Mucosa of stomach (tissue), 1 donor: ENCODE results near the gene AFTPH.

Experiments
- H3K27me3 ChIP-seq: one replicate; pipeline ENCODE4 v1.7.0; 2013; ENCODE audit warnings: mild to moderate bottlenecking, low read length; ENCODE audit not compliant: control insufficient read depth, insufficient read depth
- H3K36me3 ChIP-seq: one replicate; pipeline ENCODE4 v1.7.0; 2013; ENCODE audit warnings: low read length; ENCODE audit not compliant: control insufficient read depth, insufficient read depth
- H3K4me1 ChIP-seq: one replicate; pipeline ENCODE4 v1.7.0; 2013; ENCODE audit warnings: mild to moderate bottlenecking, low read length; ENCODE audit not compliant: control insufficient read depth, insufficient read depth
- H3K4me3 ChIP-seq: one replicate; pipeline ENCODE4 v1.7.0; 2013; ENCODE audit warnings: low read length
- H3K9ac ChIP-seq: one replicate; pipeline ENCODE4 v1.7.0; 2013; ENCODE audit warnings: mild to moderate bottlenecking, low read length, moderate library complexity
- H3K9me3 ChIP-seq: one replicate; pipeline ENCODE4 v1.7.0; 2013; ENCODE audit warnings: mild to moderate bottlenecking, low read length, moderate library complexity; ENCODE audit not compliant: control insufficient read depth
- donor health status: Pancreatic carcinoma.

The AFTPH gene

DNA sequence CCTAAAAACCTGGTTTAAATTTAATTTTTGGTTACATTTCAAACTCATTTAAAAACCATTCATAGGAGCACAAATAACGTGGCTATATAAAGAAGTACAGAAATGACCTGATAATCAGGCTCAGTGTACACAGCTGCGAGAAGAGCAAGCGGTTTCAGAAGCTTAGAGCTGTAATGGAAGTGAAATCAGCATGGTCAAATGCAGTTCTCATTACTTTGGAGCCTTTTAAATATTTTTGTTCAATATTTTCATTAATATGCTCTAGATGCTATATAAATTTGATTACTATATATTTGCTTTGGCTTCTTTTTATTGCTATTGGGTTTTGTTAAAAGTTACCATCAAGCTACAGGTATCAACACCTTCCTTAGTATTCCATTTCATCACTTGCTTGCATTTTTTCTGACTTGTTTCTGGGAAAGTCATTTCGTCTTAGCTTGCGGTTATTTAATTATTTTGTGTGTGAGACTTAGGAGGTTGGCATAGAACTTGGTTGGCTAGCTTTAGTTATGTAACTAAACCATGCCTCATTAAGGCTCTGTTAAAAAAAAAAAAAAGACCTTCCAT lies 58.7 kb downstream of the AFTPH start:
- no peaks in the 10 kb centered on the region for H3K9me3 ChIP-seq
- peaks cover 13% of the 10 kb centered on the region for H3K4me1 ChIP-seq
- no peak overlapping the region for H3K9ac ChIP-seq
- H3K4me3 ChIP-seq = no peak overlapping the region
- H3K36me3 ChIP-seq = peaks cover 3% of the 10 kb centered on the region
- no peaks in the 10 kb centered on the region for H3K27me3 ChIP-seq

DNA sequence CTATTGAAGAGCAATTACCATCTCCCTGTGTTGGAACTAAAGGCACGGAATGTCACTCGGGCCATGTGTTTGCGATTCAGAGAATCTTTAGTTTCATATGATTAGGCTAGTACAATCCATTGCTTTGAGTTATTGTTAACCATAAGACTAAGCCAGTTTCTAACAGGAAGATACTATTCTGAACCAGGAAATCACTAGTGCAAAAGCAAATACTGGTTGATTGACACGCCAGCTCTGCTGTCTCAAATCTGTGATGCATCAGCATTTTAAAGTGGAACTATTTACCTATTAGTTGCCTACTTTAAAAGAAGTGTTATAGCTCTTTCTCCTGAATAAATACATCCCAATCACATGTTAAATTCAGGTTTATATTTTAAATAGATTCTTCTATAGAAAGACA lies 61.9 kb downstream of the AFTPH start:
- no peak overlapping the region for H3K4me3 ChIP-seq
- no peak overlapping the region for H3K9ac ChIP-seq
- H3K4me1 ChIP-seq = peaks cover 13% of the 10 kb centered on the region
- peaks cover 3% of the 10 kb centered on the region for H3K36me3 ChIP-seq
- H3K9me3 ChIP-seq = no peaks in the 10 kb centered on the region
- H3K27me3 ChIP-seq = no peaks in the 10 kb centered on the region

DNA sequence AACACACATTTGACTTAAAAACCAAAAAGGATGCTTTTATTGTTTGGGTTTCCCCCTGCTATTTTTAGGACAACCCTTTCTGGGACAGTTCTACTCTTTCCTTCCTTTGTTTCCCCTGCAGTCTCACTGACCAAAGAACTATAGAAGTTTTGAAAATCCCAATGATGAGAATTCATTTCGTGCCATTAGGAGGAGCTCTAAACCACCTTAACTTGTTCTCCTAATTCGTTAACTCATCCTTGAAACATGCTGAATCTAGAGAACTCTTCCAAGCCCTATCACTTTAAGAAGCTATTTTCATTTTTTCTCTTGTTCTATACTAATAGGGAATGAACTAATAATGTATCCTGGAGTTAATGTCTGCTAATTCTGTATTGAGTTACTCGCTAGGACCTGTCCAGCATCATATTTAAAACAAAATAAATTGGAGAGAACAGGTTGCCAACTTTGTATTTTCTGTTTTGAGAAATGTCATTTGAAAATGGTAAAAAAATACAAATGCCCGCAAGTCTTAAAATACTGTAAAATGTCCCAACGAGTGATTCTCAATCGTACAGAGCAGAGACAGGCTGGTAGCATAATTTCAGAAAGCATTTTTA lies 62.9 kb downstream of the AFTPH start:
- Histone ChIP-seq H3K36me3 (peaks cover 3% of the 10 kb centered on the region), H3K27me3 (no peaks in the 10 kb centered on the region), H3K9me3 (no peaks in the 10 kb centered on the region), H3K4me1 (peaks cover 13% of the 10 kb centered on the region), H3K9ac (no peak overlapping the region), H3K4me3 (no peak overlapping the region)

DNA sequence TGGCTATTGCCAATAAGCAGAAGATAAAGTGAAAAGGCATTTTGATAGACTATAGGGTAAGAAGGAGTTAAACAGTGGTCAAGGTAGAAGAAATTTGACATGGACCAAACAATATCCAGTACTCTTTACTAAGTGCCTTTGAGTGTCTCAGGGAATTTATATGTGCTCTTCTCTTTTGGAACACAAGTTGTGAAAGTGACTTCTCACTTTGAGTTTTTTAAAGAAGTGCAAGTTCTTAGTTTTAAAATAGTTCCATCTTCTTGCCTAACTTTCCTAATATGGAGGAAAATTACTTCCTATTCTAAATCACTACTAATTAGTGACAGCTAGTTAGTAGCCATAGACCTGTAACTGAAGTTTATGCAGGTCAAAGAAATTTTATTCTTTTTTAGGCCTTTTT lies 63.4 kb downstream of the AFTPH start:
- no peaks in the 10 kb centered on the region for H3K9me3 ChIP-seq
- H3K4me3 ChIP-seq = no peak overlapping the region
- peaks cover 13% of the 10 kb centered on the region for H3K4me1 ChIP-seq
- no peak overlapping the region for H3K9ac ChIP-seq
- no peaks in the 10 kb centered on the region for H3K27me3 ChIP-seq
- H3K36me3 ChIP-seq = peaks cover 3% of the 10 kb centered on the region

DNA sequence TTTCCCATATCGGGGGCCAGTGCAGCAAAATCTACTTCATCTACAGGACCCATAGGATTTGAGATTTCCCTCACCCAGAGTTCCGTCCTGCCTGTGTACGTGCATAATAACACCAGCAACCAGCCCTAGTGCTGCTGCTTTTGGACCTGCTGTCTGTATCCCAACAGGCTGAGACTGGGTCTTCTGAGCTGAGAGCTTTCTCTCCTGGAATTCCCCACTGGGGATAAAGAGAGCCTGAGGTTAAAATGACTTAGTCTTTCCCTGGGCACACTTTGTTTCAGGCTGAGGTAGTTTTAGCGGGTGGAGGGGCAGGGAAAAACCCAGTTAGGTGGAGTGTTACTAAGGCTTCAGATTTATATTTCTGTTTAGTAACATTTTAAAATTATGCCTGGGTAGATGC lies 67.1 kb downstream of the AFTPH start:
- Histone ChIP-seq H3K4me3 (no peak overlapping the region), H3K9me3 (no peaks in the 10 kb centered on the region), H3K27me3 (no peaks in the 10 kb centered on the region), H3K36me3 (no peaks in the 10 kb centered on the region), H3K4me1 (peaks cover 14% of the 10 kb centered on the region), H3K9ac (no peak overlapping the region)

DNA sequence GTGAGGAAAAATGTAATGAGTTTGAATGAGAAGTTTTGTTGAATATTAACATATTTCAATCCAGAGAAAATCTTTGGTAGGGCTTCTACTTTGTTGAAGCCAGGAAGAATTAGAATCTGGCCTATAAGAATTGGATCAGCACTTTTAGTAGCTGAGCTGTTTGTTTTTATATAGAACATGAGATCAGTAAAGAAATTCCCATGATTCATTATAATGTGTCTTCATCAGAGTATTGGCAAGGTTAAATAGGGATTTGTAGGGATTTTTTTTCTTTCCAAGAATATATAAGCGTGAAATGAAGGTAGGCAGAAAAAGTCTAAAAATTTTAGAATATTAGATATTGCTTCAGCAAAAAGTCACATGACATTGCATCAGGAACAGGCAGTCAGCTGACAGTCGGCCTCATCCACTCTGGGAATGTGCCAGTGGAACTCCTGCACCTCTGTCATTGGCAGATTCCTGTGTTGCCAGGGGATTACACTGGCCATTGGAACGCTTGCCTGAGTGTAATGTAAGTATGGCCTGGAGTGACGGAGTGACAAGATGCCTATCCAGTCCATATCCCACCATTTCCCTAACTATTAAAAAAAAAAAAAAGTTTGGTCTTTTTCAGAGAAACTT lies 69.0 kb downstream of the AFTPH start:
- H3K9ac ChIP-seq = no peak overlapping the region
- no peaks in the 10 kb centered on the region for H3K36me3 ChIP-seq
- H3K9me3 ChIP-seq = no peaks in the 10 kb centered on the region
- no peaks in the 10 kb centered on the region for H3K27me3 ChIP-seq
- peaks cover 8% of the 10 kb centered on the region for H3K4me1 ChIP-seq
- no peak overlapping the region for H3K4me3 ChIP-seq

DNA sequence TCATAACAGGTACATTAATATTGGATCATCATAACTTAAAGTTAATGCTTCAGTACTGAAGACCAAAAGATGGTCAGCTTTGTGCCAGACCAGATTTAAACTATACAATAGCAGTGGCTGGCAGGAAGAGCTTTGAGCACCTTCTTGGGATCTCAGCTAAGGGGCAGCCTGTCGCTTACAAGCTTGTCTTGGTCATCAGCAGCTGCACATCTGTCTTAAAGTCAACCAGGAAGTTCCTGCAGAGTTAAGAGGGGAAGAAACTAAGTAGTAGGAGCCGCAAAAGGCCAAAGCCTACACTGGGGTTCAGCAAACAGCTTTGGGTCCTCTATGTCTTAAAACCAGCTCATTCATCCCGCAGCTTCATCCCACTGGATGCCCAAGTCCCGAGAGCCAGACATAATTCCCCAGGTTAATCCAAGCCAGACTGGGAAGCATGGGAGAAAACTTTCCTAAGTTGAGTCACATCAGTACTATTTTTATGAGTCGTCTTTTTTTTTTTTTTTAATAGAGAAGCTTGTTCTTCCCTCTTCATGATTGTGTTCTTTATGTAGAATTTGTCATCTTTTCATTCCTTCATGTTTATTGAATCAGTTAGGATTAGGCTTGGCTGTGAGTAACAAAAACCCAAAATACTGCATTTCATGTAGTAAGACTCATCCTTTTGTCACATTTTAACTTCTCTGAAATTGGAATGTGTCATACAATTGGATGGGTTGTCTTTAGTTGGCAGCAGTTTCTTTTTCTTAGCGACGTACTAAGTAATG lies 70.3 kb downstream of the AFTPH start:
- no peak overlapping the region for H3K9ac ChIP-seq
- H3K4me3 ChIP-seq = no peak overlapping the region
- H3K36me3 ChIP-seq = no peaks in the 10 kb centered on the region
- peaks cover 10% of the 10 kb centered on the region for H3K4me1 ChIP-seq
- no peaks in the 10 kb centered on the region for H3K27me3 ChIP-seq
- H3K9me3 ChIP-seq = no peaks in the 10 kb centered on the region

DNA sequence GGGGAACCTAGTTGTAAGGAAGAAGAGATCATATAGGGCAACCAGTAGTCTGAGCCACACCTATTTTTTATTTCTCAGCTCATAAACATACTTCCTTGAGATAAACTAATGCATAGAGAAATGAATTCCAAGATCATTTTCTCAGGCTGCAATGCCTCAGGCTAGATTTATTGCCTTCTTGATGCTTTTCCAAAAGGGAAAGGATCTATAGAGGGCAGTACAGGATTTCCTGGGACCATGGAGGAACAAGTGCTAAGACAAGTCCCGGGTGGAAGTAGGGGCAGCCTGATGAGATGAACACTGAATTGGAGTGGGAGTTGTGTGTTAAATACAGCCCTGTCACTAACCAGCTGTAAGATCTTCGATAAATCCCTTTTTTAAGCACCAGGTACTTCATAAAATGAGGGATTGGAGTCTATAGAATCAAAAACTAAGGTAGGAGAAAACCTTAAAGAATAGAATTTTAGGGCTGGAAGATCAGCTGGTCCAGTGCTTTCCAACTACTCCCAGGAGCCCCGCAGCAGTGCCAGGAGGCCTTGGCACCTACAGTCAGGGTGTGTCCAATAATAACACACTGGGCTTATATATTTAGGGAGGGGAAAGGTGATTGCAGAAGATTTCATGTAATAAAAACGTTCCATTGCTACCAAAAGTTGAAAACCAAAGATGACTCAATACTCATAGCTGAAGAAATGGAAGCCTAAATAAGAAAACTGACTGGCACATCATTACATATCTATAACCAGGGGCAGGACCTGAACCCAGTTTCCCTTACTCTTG lies 71.5 kb downstream of the AFTPH start:
- Histone ChIP-seq H3K27me3 (no peaks in the 10 kb centered on the region), H3K9me3 (no peaks in the 10 kb centered on the region), H3K4me3 (no peak overlapping the region), H3K4me1 (peaks cover 21% of the 10 kb centered on the region), H3K36me3 (no peaks in the 10 kb centered on the region), H3K9ac (peak overlapping the region; percentile 4)

DNA sequence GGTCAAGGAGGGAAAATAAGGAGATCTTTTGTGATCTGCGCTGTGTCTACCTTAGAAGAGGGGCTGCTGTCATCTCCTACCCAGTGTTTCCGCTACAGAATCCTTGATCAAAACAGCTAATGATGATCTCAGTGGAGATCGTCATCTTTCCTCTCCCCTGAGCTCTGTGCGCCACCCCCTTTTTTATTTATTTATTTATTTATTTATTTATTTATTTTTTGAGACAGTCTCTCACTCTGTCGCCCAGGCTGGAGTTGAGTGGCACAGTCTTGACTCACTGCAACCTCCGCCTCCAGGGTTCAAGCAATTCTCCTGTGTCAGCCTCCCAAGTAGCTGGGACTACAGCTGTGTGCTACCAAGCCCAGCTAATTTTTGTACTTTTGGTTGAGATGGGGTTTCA lies 74.1 kb downstream of the AFTPH start:
- H3K4me1 ChIP-seq = peaks cover 29% of the 10 kb centered on the region
- H3K9me3 ChIP-seq = no peaks in the 10 kb centered on the region
- H3K4me3 ChIP-seq = no peak overlapping the region
- H3K36me3 ChIP-seq = no peaks in the 10 kb centered on the region
- H3K9ac ChIP-seq = no peak overlapping the region
- no peaks in the 10 kb centered on the region for H3K27me3 ChIP-seq

DNA sequence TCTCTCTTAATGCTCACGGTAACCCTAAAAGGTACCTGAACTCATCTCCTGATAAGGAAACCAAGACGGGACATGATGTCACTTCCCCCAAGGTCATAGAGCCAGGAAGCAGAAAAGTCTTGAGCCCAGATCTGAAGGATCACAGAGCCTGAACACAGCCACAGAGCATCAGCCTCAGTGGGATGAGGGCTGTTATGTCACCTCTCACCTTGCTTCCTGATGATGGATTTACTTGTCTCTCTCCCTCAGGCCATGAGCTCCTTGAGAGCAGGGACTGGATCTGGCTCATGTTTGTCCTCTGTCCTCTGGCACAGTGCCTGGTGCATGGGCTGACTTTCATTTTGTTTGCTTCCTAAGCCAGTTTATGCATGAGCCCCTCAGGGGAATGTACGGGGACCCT lies 75.3 kb downstream of the AFTPH start:
- Histone ChIP-seq H3K4me3 (no peak overlapping the region), H3K4me1 (peaks cover 29% of the 10 kb centered on the region), H3K36me3 (no peaks in the 10 kb centered on the region), H3K9me3 (no peaks in the 10 kb centered on the region), H3K27me3 (no peaks in the 10 kb centered on the region), H3K9ac (no peak overlapping the region)

DNA sequence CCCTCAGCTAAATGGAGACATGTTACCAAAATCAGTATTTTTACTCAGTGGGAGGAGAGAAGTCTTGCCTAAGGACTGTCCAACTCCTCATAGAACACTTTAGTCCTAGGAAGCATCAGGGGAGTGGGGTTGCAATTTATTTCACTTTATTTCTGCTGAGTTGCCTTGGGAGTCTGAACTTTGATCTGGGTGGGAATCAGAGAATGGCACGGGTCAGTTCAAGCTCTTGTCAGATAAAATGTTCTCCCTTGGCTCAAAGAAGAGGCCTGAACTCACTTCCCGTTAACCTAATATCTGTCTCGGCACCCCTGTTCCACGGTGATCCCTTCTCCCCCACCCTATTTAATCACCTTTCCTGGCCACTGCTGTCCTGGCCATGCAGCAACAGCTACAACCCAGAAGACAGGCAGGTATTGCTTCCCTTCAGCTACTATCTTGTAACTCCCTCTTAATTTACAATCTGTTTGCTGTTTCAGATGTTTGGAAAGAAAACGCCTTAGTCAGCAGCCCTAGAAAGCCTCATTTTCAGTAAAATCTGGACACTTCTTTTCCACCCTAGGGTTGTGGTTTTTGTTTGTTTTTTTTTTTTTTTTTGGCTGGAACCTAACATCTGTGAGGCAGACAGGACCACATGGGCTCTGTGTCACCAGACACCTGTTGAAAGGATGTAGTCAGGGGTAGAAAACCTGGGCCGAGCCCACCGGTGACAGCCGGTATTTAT lies 77.1 kb downstream of the AFTPH start:
- H3K4me1 ChIP-seq = peaks cover 32% of the 10 kb centered on the region
- H3K9ac ChIP-seq = no peak overlapping the region

More for the DNA sequence above, 77.1 kb downstream of the AFTPH start:
- Histone ChIP-seq H3K4me3 (no peak overlapping the region), H3K36me3 (no peaks in the 10 kb centered on the region), H3K27me3 (no peaks in the 10 kb centered on the region), H3K9me3 (no peaks in the 10 kb centered on the region)
